Mesendoderm (in vitro differentiated cells): ENCODE measurements around the gene PKD2L1.

Source experiments
- DNase-seq: peaks from one replicate; pipeline ENCODE4 v3.0.0; 2013
- H2AK5ac ChIP-seq: 2 replicates; pipeline ENCODE4 v1.6.1; 2013; ENCODE audit warnings: low read length, inconsistent platforms
- H2BK120ac ChIP-seq: 2 replicates; pipeline ENCODE4 v1.6.1; 2013; ENCODE audit warnings: low read depth, mild to moderate bottlenecking, low read length, moderate library complexity, mixed read lengths
- H2BK15ac ChIP-seq: replicated peaks from 2 replicates; pipeline ENCODE4 v1.6.1; 2013; ENCODE audit warnings: low read depth, mild to moderate bottlenecking, moderate library complexity
- H2BK5ac ChIP-seq: 2 replicates; pipeline ENCODE4 v1.6.1; 2013; ENCODE audit warnings: low read length, inconsistent platforms
- H3K18ac ChIP-seq: 2 replicates; pipeline ENCODE4 v1.6.1; 2013; ENCODE audit warnings: mild to moderate bottlenecking, low read length, mixed read lengths
- H3K23ac ChIP-seq: one replicate; pipeline ENCODE4 v1.6.1; 2013; ENCODE audit warnings: low read length
- H3K27ac ChIP-seq: 2 replicates; pipeline ENCODE4 v1.5.1; 2013; ENCODE audit warnings: low read depth, mild to moderate bottlenecking, inconsistent platforms, low read length, moderate library complexity
- H3K27me3 ChIP-seq: 2 replicates; pipeline ENCODE4 v1.6.1; 2013; ENCODE audit warnings: low read length, control low read depth, mild to moderate bottlenecking, inconsistent platforms; ENCODE audit not compliant: insufficient read depth, poor library complexity
- H3K36me3 ChIP-seq: 2 replicates; pipeline ENCODE4 v1.6.1; 2013; ENCODE audit warnings: low read length, inconsistent platforms; ENCODE audit not compliant: control insufficient read depth, insufficient read depth
- H3K4ac ChIP-seq: one replicate; pipeline ENCODE4 v1.6.1; 2013; ENCODE audit warnings: low read depth, mild to moderate bottlenecking, low read length, moderate library complexity
- H3K4me1 ChIP-seq: 2 replicates; pipeline ENCODE4 v1.6.1; 2013; ENCODE audit warnings: low read depth, low read length, inconsistent platforms; ENCODE audit not compliant: control insufficient read depth
- H3K4me2 ChIP-seq: 2 replicates; pipeline ENCODE4 v1.6.1; 2013; ENCODE audit warnings: low read length
- H3K4me3 ChIP-seq: 2 replicates; pipeline ENCODE4 v1.5.1; 2013; ENCODE audit warnings: mild to moderate bottlenecking, low read length
- H3K56ac ChIP-seq: one replicate; pipeline ENCODE4 v1.6.1; 2013; ENCODE audit warnings: low read length
- H3K79me1 ChIP-seq: 2 replicates; pipeline ENCODE4 v1.6.1; 2013; ENCODE audit warnings: low read length, inconsistent platforms
- H3K79me2 ChIP-seq: 2 replicates; pipeline ENCODE4 v1.6.1; 2013; ENCODE audit warnings: mild to moderate bottlenecking, low read length; ENCODE audit not compliant: control insufficient read depth, insufficient read depth
- H3K9ac ChIP-seq: 2 replicates; pipeline ENCODE4 v1.6.1; 2013; ENCODE audit warnings: low read length, inconsistent platforms
- H4K5ac ChIP-seq: one replicate; pipeline ENCODE4 v1.6.1; 2013; ENCODE audit warnings: low read length
- H4K8ac ChIP-seq: one replicate; pipeline ENCODE4 v1.6.1; 2013; ENCODE audit warnings: low read depth, mild to moderate bottlenecking, control low read depth, low read length, moderate library complexity
- WGBS: extraction: QIAGEN DNeasy Blood & Tissue Kit; methylation state at CpG from one replicate; pipeline ENCODE4 v1.1.7; 2013; ENCODE audit warnings: low lambda C conversion rate, missing lambda C conversion rate; ENCODE audit not compliant: insufficient coverage; ENCODE audit errors: extremely low coverage; 5-methylcytosine and 5-hydroxymethylcytosine counted together

PKD2L1 gene

DNA sequence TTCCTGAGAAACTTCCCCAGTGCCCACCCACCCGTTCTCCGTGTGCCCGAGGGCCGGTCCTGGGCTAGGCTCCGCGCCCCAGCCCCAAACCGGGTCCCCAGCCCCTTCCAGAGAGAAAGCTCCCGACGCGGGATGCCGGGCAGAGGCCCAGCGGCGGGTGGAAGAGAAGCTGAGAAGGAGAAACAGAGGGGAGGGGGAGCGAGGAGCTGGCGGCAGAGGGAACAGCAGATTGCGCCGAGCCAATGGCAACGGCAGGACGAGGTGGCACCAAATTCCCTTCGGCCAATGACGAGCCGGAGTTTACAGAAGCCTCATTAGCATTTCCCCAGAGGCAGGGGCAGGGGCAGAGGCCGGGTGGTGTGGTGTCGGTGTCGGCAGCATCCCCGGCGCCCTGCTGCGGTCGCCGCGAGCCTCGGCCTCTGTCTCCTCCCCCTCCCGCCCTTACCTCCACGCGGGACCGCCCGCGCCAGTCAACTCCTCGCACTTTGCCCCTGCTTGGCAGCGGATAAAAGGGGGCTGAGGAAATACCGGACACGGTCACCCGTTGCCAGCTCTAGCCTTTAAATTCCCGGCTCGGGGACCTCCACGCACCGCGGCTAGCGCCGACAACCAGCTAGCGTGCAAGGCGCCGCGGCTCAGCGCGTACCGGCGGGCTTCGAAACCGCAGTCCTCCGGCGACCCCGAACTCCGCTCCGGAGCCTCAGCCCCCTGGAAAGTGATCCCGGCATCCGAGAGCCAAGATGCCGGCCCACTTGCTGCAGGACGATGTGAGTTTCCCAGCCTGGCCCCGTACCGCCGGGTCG is 16.9 kb upstream of the PKD2L1 start, which contains the start of gene SCD:
Gene SCD (plus strand): TSS at position 469 of the 803 bp plus-strand sequence. CDS start 272 bp downstream, at position 741.
- WGBS = no CpG with 5 or more reads among the region's 73 CpGs
- peaks cover 23% of the 10 kb centered on the region for H3K4me1 ChIP-seq
- peaks cover 14% of the 10 kb centered on the region for H3K79me1 ChIP-seq
- H4K8ac ChIP-seq = peak within 1 kb of the TSS; percentile 5
- H3K18ac ChIP-seq = peak within 1 kb of the TSS; percentile 98
- peak; percentile 99 for DNase-seq
- peak within 1 kb of the TSS; percentile 99 for H3K56ac ChIP-seq
- peaks cover 51% of the 10 kb centered on the region for H3K79me2 ChIP-seq
- peak within 1 kb of the TSS; percentile 91 for H2BK120ac ChIP-seq
- H3K27ac ChIP-seq = peak within 1 kb of the TSS; percentile 95
- H3K23ac ChIP-seq = peak within 1 kb of the TSS; percentile 99
- H3K9ac ChIP-seq = peak within 1 kb of the TSS; percentile 99
- H3K4ac ChIP-seq = peak within 1 kb of the TSS; percentile 99
- H4K5ac ChIP-seq = no peak within 1 kb of the TSS
- peak within 1 kb of the TSS; percentile 81 for H2AK5ac ChIP-seq
- H3K27me3 ChIP-seq = no peaks in the 10 kb centered on the region
- peak within 1 kb of the TSS; percentile 94 for H2BK5ac ChIP-seq
- H2BK15ac ChIP-seq = no peak within 1 kb of the TSS
- peak within 1 kb of the TSS; percentile 97 for H3K4me3 ChIP-seq
- peak within 1 kb of the TSS; percentile 96 for H3K4me2 ChIP-seq
- H3K36me3 ChIP-seq = peaks cover 18% of the 10 kb centered on the region

DNA sequence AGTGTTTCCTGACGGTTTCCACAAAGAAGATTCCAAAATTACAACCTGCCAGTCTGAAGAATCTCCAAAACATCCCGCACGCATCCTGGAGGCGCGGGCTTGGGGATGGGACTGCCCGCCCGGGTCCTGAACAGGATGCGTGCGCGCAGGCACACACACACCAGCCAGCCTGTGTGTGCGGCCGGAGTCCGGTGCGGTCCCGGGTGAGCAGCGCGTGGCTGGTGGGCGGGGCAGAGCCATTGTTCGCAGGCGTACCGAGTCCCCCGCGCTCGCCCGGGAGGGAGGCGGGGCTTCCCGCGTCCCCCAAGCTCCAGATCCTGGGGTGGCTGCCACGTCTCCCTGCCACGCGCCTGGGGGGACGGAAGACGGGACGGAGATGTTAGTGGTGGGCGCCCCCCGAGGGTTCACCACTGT is 16.3 kb upstream of the PKD2L1 start:
- H3K9ac ChIP-seq = peak overlapping the region; percentile 73
- H3K4me2 ChIP-seq = peak overlapping the region; percentile 35
- H3K4me3 ChIP-seq = peak overlapping the region; percentile 34
- no peaks in the 10 kb centered on the region for H3K27me3 ChIP-seq
- peaks cover 18% of the 10 kb centered on the region for H3K4me1 ChIP-seq
- peak overlapping the region; percentile 60 for H2BK5ac ChIP-seq
- peaks cover 12% of the 10 kb centered on the region for H3K36me3 ChIP-seq
- peak overlapping the region; percentile 95 for H3K27ac ChIP-seq
- peak overlapping the region; percentile 5 for H4K8ac ChIP-seq
- H2AK5ac ChIP-seq = no peak overlapping the region
- no peak overlapping the region for H2BK15ac ChIP-seq
- peak overlapping the region; percentile 61 for H3K18ac ChIP-seq
- H3K23ac ChIP-seq = no peak overlapping the region
- peak overlapping the region; percentile 99 for H3K4ac ChIP-seq
- peaks cover 45% of the 10 kb centered on the region for H3K79me2 ChIP-seq
- no CpG with 5 or more reads among the region's 36 CpGs for WGBS
- peaks cover 8% of the 10 kb centered on the region for H3K79me1 ChIP-seq
- peak; percentile 85 for DNase-seq
- H3K56ac ChIP-seq = peak overlapping the region; percentile 90
- no peak overlapping the region for H4K5ac ChIP-seq
- peak overlapping the region; percentile 91 for H2BK120ac ChIP-seq

DNA sequence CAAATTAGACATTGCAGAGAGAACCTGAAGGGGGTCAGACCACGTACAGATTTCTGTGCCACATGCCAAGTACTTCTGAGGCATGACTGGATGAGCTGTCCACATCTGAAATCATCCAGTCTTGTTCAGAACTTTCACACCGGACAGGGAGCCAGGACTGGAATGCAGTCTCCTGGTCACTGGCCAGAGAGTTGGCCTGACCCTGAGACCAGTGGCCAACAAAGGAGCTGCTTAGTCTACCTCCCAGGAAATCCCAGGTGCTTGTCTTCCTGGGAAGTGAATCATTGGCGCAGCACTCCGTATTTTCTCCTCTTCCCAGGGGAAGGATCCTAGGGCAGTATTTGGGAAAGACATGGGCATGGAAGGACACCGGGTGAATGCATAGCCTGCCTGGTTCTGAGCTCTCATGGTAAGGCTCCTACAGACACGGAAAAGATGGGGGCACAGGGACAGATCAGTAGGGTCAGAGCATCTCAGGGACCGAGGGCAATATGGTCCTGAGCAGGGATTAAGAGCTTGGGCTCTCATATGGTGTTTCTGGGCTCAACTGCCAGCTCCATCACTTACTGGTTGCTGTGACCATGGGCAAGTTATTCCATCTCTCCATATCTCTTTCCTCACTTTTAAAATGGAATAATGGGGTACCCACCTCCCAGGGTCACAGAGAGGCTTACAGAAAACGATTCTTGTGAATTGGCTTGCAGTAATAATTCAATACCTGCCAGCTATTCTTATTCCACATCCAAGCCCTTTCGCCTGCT is 15.7 kb upstream of the PKD2L1 start:
- Histone ChIP-seq H3K23ac (no peak overlapping the region), H3K79me1 (peaks cover 7% of the 10 kb centered on the region), H3K36me3 (peaks cover 12% of the 10 kb centered on the region), H2BK15ac (no peak overlapping the region), H3K27ac (peak overlapping the region; percentile 95), H3K18ac (peak overlapping the region; percentile 61), H3K9ac (peak overlapping the region; percentile 73), H4K5ac (no peak overlapping the region), H3K4ac (peak overlapping the region; percentile 99), H4K8ac (no peak overlapping the region), H2BK120ac (no peak overlapping the region), H3K4me2 (peak overlapping the region; percentile 35), H2BK5ac (no peak overlapping the region), H3K56ac (peak overlapping the region; percentile 90), H3K27me3 (no peaks in the 10 kb centered on the region), H3K79me2 (peaks cover 39% of the 10 kb centered on the region), H2AK5ac (no peak overlapping the region), H3K4me1 (peaks cover 21% of the 10 kb centered on the region), H3K4me3 (peak overlapping the region; percentile 34)
- WGBS = no CpG with 5 or more reads among the region's 9 CpGs
- no peak for DNase-seq

DNA sequence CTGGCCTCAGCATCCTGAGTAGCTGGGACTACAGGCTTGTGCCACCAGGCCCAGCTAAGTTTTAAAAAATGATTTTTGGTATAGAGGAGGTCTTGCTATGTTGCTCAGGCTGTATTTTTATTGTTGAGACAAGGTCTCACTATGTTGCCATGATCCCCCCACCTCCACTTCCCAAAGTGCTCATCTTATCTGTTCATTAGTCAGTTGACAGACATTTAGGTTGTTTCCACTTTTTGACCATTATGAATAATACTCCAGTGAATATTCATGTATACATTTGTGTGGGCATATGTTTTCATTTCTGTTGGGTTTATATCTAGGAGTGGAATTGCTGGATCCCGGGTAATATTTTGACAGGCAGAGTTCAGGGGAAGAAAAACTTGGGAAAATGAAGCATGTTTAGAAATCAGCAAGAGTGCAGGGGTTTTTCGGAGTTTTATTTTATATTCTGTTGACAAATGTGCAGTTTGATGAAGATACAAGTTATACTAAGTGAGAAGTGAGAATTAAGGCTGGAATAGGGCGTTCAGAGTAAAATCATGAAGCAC is 14.3 kb upstream of the PKD2L1 start:
- Histone ChIP-seq H3K27me3 (no peaks in the 10 kb centered on the region), H2AK5ac (no peak overlapping the region), H4K5ac (no peak overlapping the region), H3K9ac (no peak overlapping the region), H3K36me3 (peaks cover 6% of the 10 kb centered on the region), H3K4me3 (no peak overlapping the region), H3K4me1 (peaks cover 11% of the 10 kb centered on the region), H3K56ac (peak overlapping the region; percentile 9), H2BK120ac (no peak overlapping the region), H3K4me2 (no peak overlapping the region), H4K8ac (no peak overlapping the region), H2BK15ac (no peak overlapping the region), H3K18ac (no peak overlapping the region), H3K79me2 (peaks cover 25% of the 10 kb centered on the region), H3K4ac (no peak overlapping the region), H2BK5ac (no peak overlapping the region), H3K27ac (no peak overlapping the region), H3K79me1 (peaks cover 2% of the 10 kb centered on the region), H3K23ac (no peak overlapping the region)
- 100% methylated on average over 1 of the region's 3 CpGs for WGBS
- DNase-seq = no peak

DNA sequence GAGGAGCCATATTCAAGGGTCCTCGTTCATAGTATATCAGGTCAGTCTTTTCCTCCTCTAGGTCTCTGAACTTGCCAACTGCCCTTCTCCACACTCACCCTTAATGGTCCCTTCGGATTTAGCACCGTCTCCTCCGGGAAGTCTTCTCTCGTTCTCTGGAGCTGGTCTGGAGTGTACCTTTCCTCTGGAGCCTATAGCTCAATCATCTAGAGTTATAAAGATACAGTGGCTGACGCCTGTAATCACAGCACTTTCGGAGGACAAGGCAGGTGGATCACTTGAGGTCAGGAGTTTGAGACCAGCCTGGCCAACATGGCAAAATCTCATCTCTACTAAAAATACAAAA is 12.6 kb upstream of the PKD2L1 start:
- DNase-seq = no peak
- no peak overlapping the region for H2AK5ac ChIP-seq
- no peak overlapping the region for H3K23ac ChIP-seq
- H3K79me2 ChIP-seq = peaks cover 8% of the 10 kb centered on the region
- no peak overlapping the region for H3K56ac ChIP-seq
- no peak overlapping the region for H3K4me2 ChIP-seq
- H3K4me3 ChIP-seq = no peak overlapping the region
- H4K8ac ChIP-seq = no peak overlapping the region
- peaks cover 7% of the 10 kb centered on the region for H3K4me1 ChIP-seq
- H3K27me3 ChIP-seq = no peaks in the 10 kb centered on the region
- no peaks in the 10 kb centered on the region for H3K36me3 ChIP-seq
- WGBS = no CpG with 5 or more reads among the region's 7 CpGs
- H3K4ac ChIP-seq = no peak overlapping the region
- no peak overlapping the region for H3K27ac ChIP-seq
- H3K79me1 ChIP-seq = no peaks in the 10 kb centered on the region
- no peak overlapping the region for H3K9ac ChIP-seq
- H2BK120ac ChIP-seq = no peak overlapping the region
- no peak overlapping the region for H4K5ac ChIP-seq
- H3K18ac ChIP-seq = no peak overlapping the region
- no peak overlapping the region for H2BK15ac ChIP-seq
- no peak overlapping the region for H2BK5ac ChIP-seq
